ENCODE measurements around the gene LCMT2.

Gene LCMT2

DNA sequence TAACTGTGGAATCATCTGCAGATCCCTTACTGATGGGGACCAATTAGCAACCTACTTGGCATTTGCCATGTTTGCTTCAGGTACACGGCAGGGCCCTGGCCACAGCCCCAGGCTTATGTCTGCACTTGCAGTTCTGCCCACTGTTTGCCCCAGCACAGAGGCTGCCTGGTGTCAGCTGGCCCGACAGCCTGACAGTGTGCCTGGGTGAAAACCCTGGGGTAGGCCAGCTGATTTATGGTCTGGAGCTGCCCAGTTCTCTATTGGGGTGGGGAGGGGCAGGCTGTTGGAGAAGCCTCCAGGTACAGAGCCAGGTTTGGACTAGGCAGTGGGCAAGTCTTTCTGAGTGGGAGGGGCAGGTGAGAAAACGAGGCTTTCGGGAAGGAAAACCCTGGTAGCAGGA, 52.5 kb downstream of the LCMT2 start:
- no peak overlapping the region for H3K4me3 ChIP-seq (ENCODE audit: low read length in 2 of 2)
- no peaks in the 10 kb centered on the region for H3K4me1 ChIP-seq (ENCODE audit: control insufficient read depth in 2 of 2, insufficient read depth in 1 of 2, low read depth in 1 of 2, low read length in 2 of 2)
- H2AFZ ChIP-seq (ENCODE audit: low read length) = no peak overlapping the region
- no peak overlapping the region for H4K8ac ChIP-seq (ENCODE audit: low read depth, low read length)
- no peak overlapping the region for H3K23ac ChIP-seq (ENCODE audit: low read depth, low read length, poor library complexity)
- H3K36me3 ChIP-seq (replicated peaks in 1 of 2; ENCODE audit: control insufficient read depth in 2 of 2, insufficient read depth in 2 of 2, low read length in 2 of 2) = no peaks in the 10 kb centered on the region
- no peak overlapping the region for H2BK5ac ChIP-seq (ENCODE audit: low read length)
- H3K4ac ChIP-seq (ENCODE audit: low read length) = no peak overlapping the region
- no peak overlapping the region for H2BK15ac ChIP-seq (ENCODE audit: low read length)
- H2AK5ac ChIP-seq (ENCODE audit: low read depth, low read length) = no peak overlapping the region
- WGBS, 2 donors (ENCODE audit: extremely low coverage in 2 of 2, insufficient read length in 2 of 2, insufficient replicate concordance in 1 of 2) = no CpG with 5 or more reads among the region's 4 CpGs
- no peaks in the 10 kb centered on the region for H3K9me3 ChIP-seq (replicated peaks in 1 of 2; ENCODE audit: control insufficient read depth in 2 of 2, insufficient read depth in 1 of 2, low read depth in 1 of 2, low read length in 2 of 2)
- H3K79me1 ChIP-seq (ENCODE audit: low read depth, low read length) = peaks cover 1% of the 10 kb centered on the region
- peaks cover 0 to 37% (median 0%) of the 10 kb centered on the region in 3 experiments for H3K27me3 ChIP-seq (ENCODE audit: control insufficient read depth in 3 of 3, insufficient read depth in 3 of 3, low read depth in 1 of 3, low read length in 3 of 3)
- DNase-seq (ENCODE audit: low spot score) = no peak
- H4K91ac ChIP-seq (ENCODE audit: low read depth, low read length, poor library complexity) = no peak overlapping the region
- no peak overlapping the region for H3K14ac ChIP-seq (ENCODE audit: low read length)
- H3K18ac ChIP-seq (ENCODE audit: low read length) = no peak overlapping the region
- H3K27ac ChIP-seq (replicated peaks; ENCODE audit: low read length) = no peak overlapping the region
- H2BK12ac ChIP-seq (ENCODE audit: low read length) = no peak overlapping the region
- H2BK120ac ChIP-seq (ENCODE audit: low read depth, low read length) = no peak overlapping the region
- H3K9ac ChIP-seq (ENCODE audit: low read depth, low read length, poor library complexity) = no peak overlapping the region
- no peak overlapping the region for H3K4me2 ChIP-seq (ENCODE audit: insufficient read depth, low read length, poor library complexity, severe bottlenecking)

- Histone ChIP-seq H3K36me3 (replicated peaks in 1 of 2; ENCODE audit: control insufficient read depth in 2 of 2, insufficient read depth in 2 of 2, low read length in 2 of 2) (no peaks in the 10 kb centered on the region), H3K18ac (ENCODE audit: low read length) (no peak overlapping the region), H3K9ac (ENCODE audit: low read depth, low read length, poor library complexity) (no peak overlapping the region), H2AFZ (ENCODE audit: low read length) (no peak overlapping the region), H2BK120ac (ENCODE audit: low read depth, low read length) (no peak overlapping the region), H4K91ac (ENCODE audit: low read depth, low read length, poor library complexity) (no peak overlapping the region), H3K4ac (ENCODE audit: low read length) (no peak overlapping the region), H3K9me3 (replicated peaks in 1 of 2; ENCODE audit: control insufficient read depth in 2 of 2, insufficient read depth in 1 of 2, low read depth in 1 of 2, low read length in 2 of 2) (no peaks in the 10 kb centered on the region), H2BK5ac (ENCODE audit: low read length) (no peak overlapping the region), H3K27ac (replicated peaks; ENCODE audit: low read length) (no peak overlapping the region), H3K27me3 (ENCODE audit: control insufficient read depth in 3 of 3, insufficient read depth in 3 of 3, low read depth in 1 of 3, low read length in 3 of 3) (peaks cover 0 to 37% (median 0%) of the 10 kb centered on the region in 3 experiments), H3K4me2 (ENCODE audit: insufficient read depth, low read length, poor library complexity, severe bottlenecking) (no peak overlapping the region), H2BK12ac (ENCODE audit: low read length) (no peak overlapping the region), H3K23ac (ENCODE audit: low read depth, low read length, poor library complexity) (no peak overlapping the region), H2AK5ac (ENCODE audit: low read depth, low read length) (no peak overlapping the region), H3K79me1 (ENCODE audit: low read depth, low read length) (peaks cover 1% of the 10 kb centered on the region), H3K4me1 (ENCODE audit: control insufficient read depth in 2 of 2, insufficient read depth in 1 of 2, low read depth in 1 of 2, low read length in 2 of 2) (no peaks in the 10 kb centered on the region), H2BK15ac (ENCODE audit: low read length) (no peak overlapping the region), H4K8ac (ENCODE audit: low read depth, low read length) (no peak overlapping the region), H3K4me3 (ENCODE audit: low read length in 2 of 2) (peak overlapping the region in 1 of 2 donors; percentile 9), H3K14ac (ENCODE audit: low read length) (no peak overlapping the region)
- no peak for DNase-seq (ENCODE audit: low spot score)
- WGBS, 2 donors (ENCODE audit: extremely low coverage in 2 of 2, insufficient read length in 2 of 2, insufficient replicate concordance in 1 of 2) = no CpG with 5 or more reads among the region's 10 CpGs
Measured at GRCh38 chr15:43277231-43277823, 53.0 kb downstream of the LCMT2 start.

GRCh38 chr15:43276563-43277200, 53.7 kb downstream of the LCMT2 start:
- no peaks in the 10 kb centered on the region for H3K9me3 ChIP-seq (replicated peaks in 1 of 2; ENCODE audit: control insufficient read depth in 2 of 2, insufficient read depth in 1 of 2, low read depth in 1 of 2, low read length in 2 of 2)
- peak overlapping the region; percentile 22 for H3K18ac ChIP-seq (ENCODE audit: low read length)
- peaks cover 0 to 37% (median 0%) of the 10 kb centered on the region in 3 experiments for H3K27me3 ChIP-seq (ENCODE audit: control insufficient read depth in 3 of 3, insufficient read depth in 3 of 3, low read depth in 1 of 3, low read length in 3 of 3)
- H3K27ac ChIP-seq (replicated peaks; ENCODE audit: low read length) = no peak overlapping the region
- no peak overlapping the region for H3K14ac ChIP-seq (ENCODE audit: low read length)
- no peak for DNase-seq (ENCODE audit: low spot score)
- H3K4me1 ChIP-seq (ENCODE audit: control insufficient read depth in 2 of 2, insufficient read depth in 1 of 2, low read depth in 1 of 2, low read length in 2 of 2) = no peaks in the 10 kb centered on the region
- peak overlapping the region; percentile 39 for H4K91ac ChIP-seq (ENCODE audit: low read depth, low read length, poor library complexity)
- H4K8ac ChIP-seq (ENCODE audit: low read depth, low read length) = peak overlapping the region; percentile 93
- peak overlapping the region; percentile 22 for H2AFZ ChIP-seq (ENCODE audit: low read length)
- peak overlapping the region; percentile 54 for H2AK5ac ChIP-seq (ENCODE audit: low read depth, low read length)
- H2BK5ac ChIP-seq (ENCODE audit: low read length) = no peak overlapping the region
- peak overlapping the region; percentile 50 for H3K9ac ChIP-seq (ENCODE audit: low read depth, low read length, poor library complexity)
- H2BK15ac ChIP-seq (ENCODE audit: low read length) = no peak overlapping the region
- no peaks in the 10 kb centered on the region for H3K36me3 ChIP-seq (replicated peaks in 1 of 2; ENCODE audit: control insufficient read depth in 2 of 2, insufficient read depth in 2 of 2, low read length in 2 of 2)
- peak overlapping the region; percentile 46 for H2BK12ac ChIP-seq (ENCODE audit: low read length)
- H3K23ac ChIP-seq (ENCODE audit: low read depth, low read length, poor library complexity) = peak overlapping the region; percentile 37
- no peak overlapping the region for H3K4me3 ChIP-seq (ENCODE audit: low read length in 2 of 2)
- no peak overlapping the region for H3K4ac ChIP-seq (ENCODE audit: low read length)
- peaks cover 1% of the 10 kb centered on the region for H3K79me1 ChIP-seq (ENCODE audit: low read depth, low read length)
- H3K4me2 ChIP-seq (ENCODE audit: insufficient read depth, low read length, poor library complexity, severe bottlenecking) = no peak overlapping the region
- no peak overlapping the region for H2BK120ac ChIP-seq (ENCODE audit: low read depth, low read length)
- no CpG with 5 or more reads among the region's 12 CpGs for WGBS, 2 donors (ENCODE audit: extremely low coverage in 2 of 2, insufficient read length in 2 of 2, insufficient replicate concordance in 1 of 2)

- peak overlapping the region; percentile 93 for H4K8ac ChIP-seq (ENCODE audit: low read depth, low read length)
- H3K4me1 ChIP-seq (ENCODE audit: control insufficient read depth in 2 of 2, insufficient read depth in 1 of 2, low read depth in 1 of 2, low read length in 2 of 2) = no peaks in the 10 kb centered on the region
- peak overlapping the region; percentile 37 for H3K23ac ChIP-seq (ENCODE audit: low read depth, low read length, poor library complexity)
- no peak overlapping the region for H3K4me3 ChIP-seq (ENCODE audit: low read length in 2 of 2)
- H3K4me2 ChIP-seq (ENCODE audit: insufficient read depth, low read length, poor library complexity, severe bottlenecking) = no peak overlapping the region
- no peaks in the 10 kb centered on the region for H3K36me3 ChIP-seq (replicated peaks in 1 of 2; ENCODE audit: control insufficient read depth in 2 of 2, insufficient read depth in 2 of 2, low read length in 2 of 2)
- peaks cover 1% of the 10 kb centered on the region for H3K79me1 ChIP-seq (ENCODE audit: low read depth, low read length)
- H2AK5ac ChIP-seq (ENCODE audit: low read depth, low read length) = no peak overlapping the region
- peak overlapping the region; percentile 38 for H3K18ac ChIP-seq (ENCODE audit: low read length)
- H3K4ac ChIP-seq (ENCODE audit: low read length) = no peak overlapping the region
- no peak overlapping the region for H3K14ac ChIP-seq (ENCODE audit: low read length)
- H3K9ac ChIP-seq (ENCODE audit: low read depth, low read length, poor library complexity) = no peak overlapping the region
- no peak overlapping the region for H4K91ac ChIP-seq (ENCODE audit: low read depth, low read length, poor library complexity)
- peak overlapping the region; percentile 46 for H2BK12ac ChIP-seq (ENCODE audit: low read length)
- H3K9me3 ChIP-seq (replicated peaks in 1 of 2; ENCODE audit: control insufficient read depth in 2 of 2, insufficient read depth in 1 of 2, low read depth in 1 of 2, low read length in 2 of 2) = no peaks in the 10 kb centered on the region
- H2BK5ac ChIP-seq (ENCODE audit: low read length) = no peak overlapping the region
- no peak for DNase-seq (ENCODE audit: low spot score)
- H3K27me3 ChIP-seq (ENCODE audit: control insufficient read depth in 3 of 3, insufficient read depth in 3 of 3, low read depth in 1 of 3, low read length in 3 of 3) = peaks cover 0 to 37% (median 0%) of the 10 kb centered on the region in 3 experiments
- WGBS, 2 donors (ENCODE audit: extremely low coverage in 2 of 2, insufficient read length in 2 of 2, insufficient replicate concordance in 1 of 2) = no CpG with 5 or more reads among the region's 15 CpGs
- peak overlapping the region; percentile 22 for H2AFZ ChIP-seq (ENCODE audit: low read length)
- H3K27ac ChIP-seq (replicated peaks; ENCODE audit: low read length) = no peak overlapping the region
- peak overlapping the region; percentile 21 for H2BK15ac ChIP-seq (ENCODE audit: low read length)
- no peak overlapping the region for H2BK120ac ChIP-seq (ENCODE audit: low read depth, low read length)
Measured at GRCh38 chr15:43275740-43276562, 54.4 kb downstream of the LCMT2 start.

Data from neuronal stem cell (in vitro differentiated cells).